Sigmoid colon (tissue), 7 donors: ENCODE data around the gene ACLY. TPM values are rescaled to one million over a fixed set of nuclear protein-coding genes. Genes with fewer than 3 reads are reported as not detected.
"Not testable (repeated sequence)": the region's sequence is repeated elsewhere in the genome, so short reads cannot be mapped to it uniquely, and the experiment has no call there.

Experiments
- DNase-seq: peaks from one replicate; pipeline ENCODE4 v3.0.0-alpha.2; 2019
- H3K27ac ChIP-seq, 4 donors: fragments of 200-600 bp; sonication (generic); one replicate each; pipeline ENCODE4 v1.5.1; 2016 to 2019; ENCODE audit warnings: mild to moderate bottlenecking in 1 of 4
- H3K27me3 ChIP-seq, 3 donors: fragments of 200-600 bp; sonication (generic); one replicate each; pipeline ENCODE4 v1.5.1; 2019; ENCODE audit warnings: mild to moderate bottlenecking in 1 of 3
- H3K36me3 ChIP-seq, 4 donors: fragments of 200-600 bp; sonication (generic); one replicate each; pipeline ENCODE4 v1.5.1; 2016 to 2019
- H3K4me1 ChIP-seq, 4 donors: fragments of 200-600 bp; sonication (generic); one replicate each; pipeline ENCODE4 v1.5.1; 2017 to 2019
- H3K4me3 ChIP-seq, 4 donors: fragments of 200-600 bp; sonication (generic); one replicate each; pipeline ENCODE4 v1.5.1; 2017 to 2019; ENCODE audit warnings: mild to moderate bottlenecking in 2 of 4, moderate library complexity in 1 of 4
- H3K9me3 ChIP-seq, 4 donors: fragments of 200-600 bp in 3 of 4; sonication (generic) in 3 of 4; one replicate each; pipeline versions ENCODE4 v1.5.1 to v1.6.1; 2013 to 2019
- EP300 ChIP-seq, 4 donors: sonication (generic); formaldehyde crosslinking; IDR thresholded peaks; one replicate each; pipeline ENCODE4 v1.6.1; 2017; ENCODE audit warnings: antibody characterized with exemption in 4 of 4
- POLR2A ChIP-seq, 2 donors: fragments of 450-650 bp; IDR thresholded peaks; one replicate each; pipeline ENCODE4 v1.6.1; 2016; ENCODE audit warnings: antibody characterized with exemption in 2 of 2, mild to moderate bottlenecking in 2 of 2, moderate library complexity in 2 of 2
- POLR2AphosphoS5 ChIP-seq, 4 donors: sonication (generic); formaldehyde crosslinking; IDR thresholded peaks; one replicate each; pipeline ENCODE4 v1.6.1; 2017; ENCODE audit warnings: antibody characterized with exemption in 4 of 4
- WGBS, 2 donors: extraction: QIAGEN DNeasy Blood & Tissue Kit; methylation state at CpG; one replicate each; pipeline ENCODE4 v1.1.7; 2013; 5-methylcytosine and 5-hydroxymethylcytosine counted together
- intact Hi-C: fragments of 100-400 bp; cut with DNase I; formaldehyde crosslinking; loops from one replicate; pipeline ENCODE4 v1.15.1; 2023
- polyA plus RNA-seq, 3 donors: library from polyadenylated mRNA; stranded (reverse); fragments of 200-250 nt; gene quantifications; one replicate each; pipeline ENCODE4 v1.2.3, GENCODE V29; 2013
- total RNA-seq, 4 donors: library from RNA; depleted of rRNA; stranded (reverse); fragments of >200 nt; gene quantifications; one replicate each; pipeline ENCODE4 v1.1.0, GENCODE V29; 2016
- TF ChIP-seq, protein P1 (sequence below), 4 experiments: fragments of 450-650 bp in 3 of 4; fragments of 200-600 bp in 1 of 4; IDR thresholded peaks; one replicate each; pipeline ENCODE4 v1.5.1; 2016 to 2019; ENCODE audit warnings: antibody characterized with exemption in 4 of 4, mild to moderate bottlenecking in 3 of 4, moderate library complexity in 2 of 4
- donor health status: healthy with polysubstance abuse.
- donor health status: Bipolar disorder and iron deficiency.
- donor health status: healthy.

ACLY gene
- total and polyA plus RNA-seq, 7 donors: 27.0 to 56.2 (median 41.0) TPM

DNA sequence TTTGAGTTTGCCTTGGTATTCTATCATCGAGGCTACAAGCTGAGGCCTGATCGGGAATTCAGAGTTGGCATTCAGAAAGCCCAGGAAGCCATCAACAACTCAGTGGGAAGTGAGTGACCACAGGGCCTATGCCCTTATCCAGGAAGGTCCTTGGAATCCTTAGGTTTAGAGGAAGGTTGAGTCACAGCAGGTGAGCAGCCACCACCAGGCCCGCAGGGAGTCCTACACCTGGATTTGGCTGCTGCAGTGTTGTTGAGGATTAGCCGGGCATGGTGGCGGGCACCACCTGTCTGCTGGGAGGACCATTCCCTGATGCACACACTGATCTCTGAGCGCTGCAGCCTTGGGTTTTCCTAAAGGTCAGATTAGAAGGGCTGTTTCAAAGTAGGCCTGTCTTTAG, 16.9 kb upstream of the ACLY start:
- Histone ChIP-seq H3K4me1 (peaks cover 0 to 7% (median 3%) of the 10 kb centered on the region in 4 donors), H3K4me3 (no peak overlapping the region), H3K9me3 (no peaks in the 10 kb centered on the region), H3K27me3 (no peaks in the 10 kb centered on the region), H3K27ac (no peak overlapping the region), H3K36me3 (peaks cover 0 to 21% (median 0%) of the 10 kb centered on the region in 4 donors)
- intact Hi-C loops: no loop called here
- DNase-seq: no peak
- no peak for TF ChIP-seq POLR2AphosphoS5 (IDR thresholded peaks at IDR 0.05)
- TF ChIP-seq EP300 (IDR thresholded peaks at IDR 0.05): no peak
- TF ChIP-seq, protein P1, sequence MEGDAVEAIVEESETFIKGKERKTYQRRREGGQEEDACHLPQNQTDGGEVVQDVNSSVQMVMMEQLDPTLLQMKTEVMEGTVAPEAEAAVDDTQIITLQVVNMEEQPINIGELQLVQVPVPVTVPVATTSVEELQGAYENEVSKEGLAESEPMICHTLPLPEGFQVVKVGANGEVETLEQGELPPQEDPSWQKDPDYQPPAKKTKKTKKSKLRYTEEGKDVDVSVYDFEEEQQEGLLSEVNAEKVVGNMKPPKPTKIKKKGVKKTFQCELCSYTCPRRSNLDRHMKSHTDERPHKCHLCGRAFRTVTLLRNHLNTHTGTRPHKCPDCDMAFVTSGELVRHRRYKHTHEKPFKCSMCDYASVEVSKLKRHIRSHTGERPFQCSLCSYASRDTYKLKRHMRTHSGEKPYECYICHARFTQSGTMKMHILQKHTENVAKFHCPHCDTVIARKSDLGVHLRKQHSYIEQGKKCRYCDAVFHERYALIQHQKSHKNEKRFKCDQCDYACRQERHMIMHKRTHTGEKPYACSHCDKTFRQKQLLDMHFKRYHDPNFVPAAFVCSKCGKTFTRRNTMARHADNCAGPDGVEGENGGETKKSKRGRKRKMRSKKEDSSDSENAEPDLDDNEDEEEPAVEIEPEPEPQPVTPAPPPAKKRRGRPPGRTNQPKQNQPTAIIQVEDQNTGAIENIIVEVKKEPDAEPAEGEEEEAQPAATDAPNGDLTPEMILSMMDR (IDR thresholded peaks at IDR 0.05): no peak
- no peak for TF ChIP-seq POLR2A (IDR thresholded peaks at IDR 0.05)
- 96% methylated on average over 6 of the region's 6 CpGs for WGBS, 2 donors

DNA sequence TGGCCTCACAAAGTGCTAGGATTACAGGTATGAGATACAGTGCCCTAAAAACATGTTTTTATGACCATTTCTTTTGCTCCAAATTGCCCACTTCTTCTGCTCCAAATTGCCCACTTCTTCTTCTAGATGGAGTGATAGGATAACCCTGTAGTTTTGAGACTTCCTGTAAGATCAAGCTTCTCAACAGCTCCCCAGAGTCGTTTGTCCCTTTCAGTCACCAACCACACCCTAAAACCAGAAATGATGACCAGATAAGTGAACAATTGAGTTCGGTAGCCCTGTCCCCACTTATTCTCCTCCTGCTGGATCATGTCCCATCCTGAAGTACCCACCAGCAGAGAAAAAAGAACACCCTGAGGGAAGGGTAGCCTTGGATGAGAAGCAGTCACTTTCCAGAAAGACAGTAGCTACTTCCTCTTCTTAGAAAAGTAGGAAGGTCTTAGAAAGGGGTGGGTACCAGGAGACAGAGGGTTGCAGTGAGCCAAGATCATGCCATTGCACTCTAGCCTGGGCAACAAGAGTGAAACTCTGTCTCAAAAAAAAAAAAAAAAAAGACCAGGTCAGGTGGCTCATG, 14.2 kb upstream of the ACLY start:
- Histone ChIP-seq H3K9me3 (no peaks in the 10 kb centered on the region), H3K4me3 (no peak overlapping the region), H3K4me1 (peaks cover 0 to 20% (median 12%) of the 10 kb centered on the region in 4 donors), H3K36me3 (peaks cover 0 to 21% (median 0%) of the 10 kb centered on the region in 4 donors), H3K27me3 (no peaks in the 10 kb centered on the region), H3K27ac (no peak overlapping the region)
- TF ChIP-seq POLR2AphosphoS5 (IDR thresholded peaks at IDR 0.05) (no peak), EP300 (IDR thresholded peaks at IDR 0.05) (no peak), POLR2A (IDR thresholded peaks at IDR 0.05) (no peak)
- TF ChIP-seq, protein P1 (IDR thresholded peaks at IDR 0.05): no peak
- WGBS, 2 donors: 5 to 29% methylated on average over 2 of the region's 2 CpGs
- intact Hi-C loops: no loop called here
- no peak for DNase-seq

DNA sequence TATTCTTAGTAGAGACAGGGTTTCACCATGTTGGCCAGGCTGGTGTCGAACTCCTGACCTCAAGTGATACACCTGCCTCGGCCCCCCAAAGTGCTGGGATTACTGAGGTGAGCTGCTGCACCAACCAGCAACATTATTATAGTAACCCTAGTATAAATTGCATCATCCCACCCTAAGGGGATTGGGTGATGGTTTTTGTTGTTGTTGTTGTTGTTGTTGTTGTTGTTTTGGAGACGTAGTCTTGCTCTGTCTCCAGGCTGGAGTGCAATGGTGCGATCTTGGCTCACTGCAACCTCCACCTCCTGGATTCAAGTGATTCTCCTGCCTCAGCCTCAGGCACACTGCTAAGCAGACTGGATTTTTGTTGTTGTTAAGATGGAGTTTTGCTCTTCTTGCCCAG, 13.0 kb upstream of the ACLY start:
- H3K27ac ChIP-seq, intact Hi-C loops, H3K9me3 ChIP-seq, DNase-seq, H3K4me3 ChIP-seq, H3K27me3 ChIP-seq: not testable (repeated sequence)
- WGBS, 2 donors: 80 to 92% methylated on average over 4 of the region's 4 CpGs
- Histone ChIP-seq H3K36me3 (peaks cover 0 to 19% (median 0%) of the 10 kb centered on the region in 4 donors), H3K4me1 (peaks cover 0 to 20% (median 12%) of the 10 kb centered on the region in 4 donors)

DNA sequence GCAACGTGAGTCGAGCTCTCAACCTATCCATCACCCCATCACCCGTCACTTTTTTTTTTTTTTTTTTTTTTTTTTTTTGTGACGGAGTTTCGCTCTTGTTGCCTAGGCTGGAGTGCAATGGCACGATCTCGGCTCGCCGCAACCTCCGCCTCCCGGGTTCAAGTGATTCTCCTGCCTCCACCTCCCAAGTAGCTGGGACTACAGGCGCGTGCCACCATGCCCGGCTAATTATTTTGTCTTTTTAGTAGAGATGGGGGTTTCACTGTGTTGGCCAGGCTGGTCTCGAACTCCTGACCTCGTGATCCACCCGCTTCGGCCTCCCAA, 12.0 kb upstream of the ACLY start:
- WGBS, 2 donors: 52 to 53% methylated on average over 18 of the region's 18 CpGs
- peaks cover 0 to 10% (median 0%) of the 10 kb centered on the region in 4 donors for H3K36me3 ChIP-seq
- H3K27me3 ChIP-seq, intact Hi-C loops, DNase-seq, H3K9me3 ChIP-seq: not testable (repeated sequence)
- peak overlapping the region; percentile 84 to 92 (median 89) for H3K27ac ChIP-seq
- H3K4me3 ChIP-seq: peak overlapping the region; percentile 26 to 58 (median 53)
- H3K4me1 ChIP-seq: peaks cover 0 to 20% (median 12%) of the 10 kb centered on the region in 4 donors

DNA sequence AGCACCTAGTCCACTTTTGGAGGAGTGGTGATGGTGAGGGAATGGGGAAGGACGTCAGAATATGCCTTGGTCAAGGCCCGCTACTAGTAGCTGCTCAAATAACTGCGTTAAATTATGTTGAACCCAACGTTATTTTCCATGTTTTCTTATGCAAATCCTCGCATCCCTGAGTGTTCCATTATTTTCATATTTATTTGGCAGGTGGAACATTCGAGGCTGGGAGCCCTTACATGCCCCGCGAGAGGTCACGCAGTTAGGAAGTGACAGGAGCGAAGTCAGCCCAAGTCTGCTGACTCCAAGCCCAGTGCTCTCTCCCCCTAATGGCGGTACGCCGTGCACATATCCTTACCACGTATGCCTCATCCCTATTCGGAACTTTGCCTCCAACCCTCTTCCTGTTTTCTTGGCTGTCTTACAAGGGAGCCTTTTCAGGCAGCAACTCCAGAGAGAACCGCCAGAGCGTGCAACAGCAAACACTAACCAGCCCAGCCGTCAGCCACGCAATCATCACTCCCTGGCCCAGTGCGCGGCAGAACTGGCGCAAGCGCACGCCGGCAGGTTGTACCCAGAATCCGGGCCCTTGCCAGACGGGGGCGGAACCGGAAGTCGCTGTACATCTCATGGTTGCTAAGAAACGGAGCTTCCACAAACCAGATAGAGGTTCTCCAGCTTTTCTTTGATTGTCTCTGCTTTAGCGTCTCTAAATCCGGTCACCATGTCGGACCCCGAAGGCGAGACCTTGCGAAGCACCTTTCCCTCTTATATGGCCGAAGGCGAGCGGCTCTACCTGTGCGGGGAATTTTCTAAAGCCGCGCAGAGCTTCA, 11.5 kb upstream of the ACLY start, which contains the start of gene ODAD4:
TSS of gene ODAD4 (plus strand) at position 609 of the 824 bp plus-strand sequence. CDS start at position 716, 107 bp downstream.
- WGBS, 2 donors: 1 to 3% methylated on average over 43 of the region's 43 CpGs
- peak; percentile 99 for DNase-seq
- peak within 1 kb of the TSS; percentile 84 to 92 (median 89) for H3K27ac ChIP-seq
- H3K4me1 ChIP-seq: peaks cover 0 to 20% (median 12%) of the 10 kb centered on the region in 4 donors
- intact Hi-C loops: no loop called here
- TF ChIP-seq EP300 (IDR thresholded peaks at IDR 0.05) (peak in 1 of 4 donors; percentile 59), POLR2AphosphoS5 (IDR thresholded peaks at IDR 0.05) (peak; percentile 73 to 95 (median 90)), POLR2A (IDR thresholded peaks at IDR 0.05) (peak; percentile 33 to 55)
- TF ChIP-seq, protein P1 (IDR thresholded peaks at IDR 0.05): peak; percentile 35 to 81 (median 56)
- peaks cover 0 to 4% (median 0%) of the 10 kb centered on the region in 4 donors for H3K36me3 ChIP-seq
- no peaks in the 10 kb centered on the region for H3K9me3 ChIP-seq
- H3K4me3 ChIP-seq: peak within 1 kb of the TSS; percentile 26 to 58 (median 53)
- no peaks in the 10 kb centered on the region for H3K27me3 ChIP-seq
